ENCODE data around the gene HOXB5.

- TF ChIP-seq CTCF (IDR thresholded peaks at IDR 0.05) (no peak), POLR2A (IDR thresholded peaks at IDR 0.05) (no peak)
These were observed 42.4 kb downstream of the HOXB5 start for GRCh38 chr17:48551214-48551555.

Measured in upper lobe of left lung (tissue), 4 donors.